Measurements from ENCODE around the gene ALDOC. TPM values are rescaled to one million over a fixed set of nuclear protein-coding genes. Genes with fewer than 3 reads are reported as not detected.

The ALDOC gene
- polyA plus RNA-seq, 2 of the 4 experiments (the other 2 are of a cell fraction): 1.9 to 6.3 TPM

DNA sequence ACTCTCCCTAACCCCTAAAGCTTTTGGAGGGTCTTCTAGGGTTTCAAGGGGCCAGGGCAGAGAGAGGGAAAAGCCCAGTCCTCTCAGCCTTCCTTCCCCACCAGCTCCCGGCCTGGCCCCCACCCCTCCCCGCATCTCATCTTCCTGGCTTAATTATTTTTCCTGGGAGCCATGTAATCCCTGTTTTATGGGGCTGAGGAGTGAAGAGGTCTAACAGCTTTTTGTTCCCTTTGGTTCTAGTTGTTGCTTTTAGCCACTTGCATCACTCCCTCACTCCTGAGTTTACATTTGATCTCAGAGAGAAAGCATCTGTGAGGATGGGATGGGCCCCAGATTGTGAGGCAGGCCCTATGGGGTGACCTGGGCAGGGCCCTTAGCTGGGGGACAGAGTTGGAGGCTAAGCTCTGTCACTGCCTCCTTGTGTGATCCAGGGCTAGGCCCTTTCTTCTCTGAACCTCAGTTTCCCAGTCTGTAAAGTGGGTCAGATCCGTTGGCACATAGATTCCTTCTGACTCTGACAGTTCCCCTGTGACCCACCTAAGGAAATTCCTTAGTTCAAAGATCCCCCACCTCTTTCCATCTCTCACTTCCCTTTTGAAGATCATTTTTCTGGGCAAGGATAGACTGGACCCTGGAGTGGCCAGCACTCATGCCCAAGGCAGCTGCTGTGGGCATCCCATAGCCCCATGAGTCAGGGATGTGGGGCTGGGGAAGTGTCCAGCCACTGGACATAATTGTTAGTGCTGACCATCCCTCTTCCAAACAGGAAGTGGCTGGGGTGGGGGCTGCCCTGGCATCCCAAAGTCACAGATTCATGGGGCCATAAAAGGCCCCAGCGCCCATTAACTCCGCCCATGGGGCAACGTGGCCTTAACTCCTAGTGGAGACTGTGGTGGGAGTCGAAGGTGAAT lies 44.4 kb downstream of the ALDOC start:
- Histone ChIP-seq H3K4me2 (no peak overlapping the region), H3K4me3 (no peak overlapping the region), H3K27ac (no peak overlapping the region), H3K4me1 (peaks cover 16% of the 10 kb centered on the region), H3K9me3 (no peaks in the 10 kb centered on the region)
- FAIRE-seq: no peak
- 69% methylated on average over 7 of the region's 7 CpGs for WGBS (ENCODE audit: missing lambda C conversion rate)
- POLR2A ChIA-PET: no interaction called here
- no peak for DNase-seq (ENCODE audit: low read depth in 1 of 2, low spot score in 1 of 2)
- no peak for ATAC-seq
- CTCF ChIA-PET: interaction anchor here (0.6 to 15.1 kb wide), 8 partner anchors 8 to 161 kb away, joined by 3 to 317 read pairs (median 4); partner anchors contain the start of genes FOXN1, SARM1 and UNC119
- TF ChIP-seq POLR2A (IDR thresholded peaks at IDR 0.05; ENCODE audit: low read length): no peak
- TF ChIP-seq CHD4 (IDR thresholded peaks at IDR 0.05; ENCODE audit: borderline replicate concordance): no peak

DNA sequence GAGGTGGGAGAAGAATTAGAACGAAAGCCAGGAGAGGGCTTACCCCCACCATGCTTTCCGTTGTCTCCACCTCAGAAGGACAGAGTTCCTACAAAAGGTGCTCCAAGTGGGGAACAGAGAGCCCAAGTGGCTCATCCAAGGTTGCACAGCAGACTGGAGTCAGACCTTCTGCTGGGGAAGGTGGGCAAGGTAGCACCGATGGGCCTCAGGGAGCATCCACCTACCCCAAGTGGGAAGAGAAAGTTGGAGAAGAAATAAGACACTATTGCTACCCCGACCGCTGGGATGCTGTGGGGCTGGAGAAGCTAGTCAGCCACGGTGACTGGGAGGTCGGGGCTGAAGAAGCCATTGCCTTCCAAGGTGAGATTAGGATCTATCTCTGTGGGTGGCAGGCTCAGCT lies 45.8 kb downstream of the ALDOC start:
- TF ChIP-seq GATA3 (IDR thresholded peaks at IDR 0.05; ENCODE audit: borderline replicate concordance): no peak
- peak; percentile 51 for TF ChIP-seq ZFP36 (IDR thresholded peaks at IDR 0.05; ENCODE audit: borderline replicate concordance, partially characterized antibody)
- WGBS (ENCODE audit: missing lambda C conversion rate): 61% methylated on average over 7 of the region's 7 CpGs
- POLR2A ChIA-PET: no interaction called here
- Histone ChIP-seq H3K4me2 (no peak overlapping the region), H3K4me3 (no peak overlapping the region), H3K9me3 (no peaks in the 10 kb centered on the region), H3K27ac (no peak overlapping the region), H3K4me1 (peaks cover 21% of the 10 kb centered on the region)
- CTCF ChIA-PET: interaction anchor here (1.2 to 15.1 kb wide), 5 partner anchors 10 to 32 kb away, joined by 3 to 317 read pairs (median 4); partner anchors contain the start of genes FOXN1 and UNC119
- ATAC-seq (no peak), FAIRE-seq (no peak), DNase-seq (ENCODE audit: low read depth in 1 of 2, low spot score in 1 of 2) (no peak)

GRCh38 chr17:28530250-28530649 lies 46.4 kb downstream of the ALDOC start:
- WGBS (ENCODE audit: missing lambda C conversion rate): 83% methylated on average over 4 of the region's 4 CpGs
- Histone ChIP-seq H3K9me3 (no peaks in the 10 kb centered on the region), H3K27ac (no peak overlapping the region), H3K4me2 (no peak overlapping the region), H3K4me3 (no peak overlapping the region), H3K4me1 (peaks cover 23% of the 10 kb centered on the region)
- FAIRE-seq (no peak), ATAC-seq (no peak), DNase-seq (ENCODE audit: low read depth in 1 of 2, low spot score in 1 of 2) (no peak)
- ChIA-PET POLR2A (no interaction called here), CTCF (interaction anchor here (1.4 to 15.1 kb wide), 3 partner anchors 10 to 27 kb away, joined by 4 to 143 read pairs (median 17); no protein-coding TSS in a partner anchor)
- TF ChIP-seq ZFP36 (IDR thresholded peaks at IDR 0.05; ENCODE audit: borderline replicate concordance, partially characterized antibody) (peak; percentile 60), NPAS2 (CRISPR knock-in tag; IDR thresholded peaks at IDR 0.05; ENCODE audit: borderline replicate concordance) (no peak)

GRCh38 chr17:28529013-28529400 lies 47.7 kb downstream of the ALDOC start:
- FAIRE-seq: no peak
- H3K4me3 ChIP-seq: no peak overlapping the region
- TF ChIP-seq NPAS2 (CRISPR knock-in tag; IDR thresholded peaks at IDR 0.05; ENCODE audit: borderline replicate concordance) (no peak), NR3C1 (IDR thresholded peaks at IDR 0.05) (no peak), CBX8 (IDR thresholded peaks at IDR 0.05) (no peak)
- CTCF ChIA-PET: interaction anchor here (0.7 to 15.1 kb wide), 8 partner anchors 8 to 112 kb away, joined by 3 to 143 read pairs (median 6); no protein-coding TSS in a partner anchor
- POLR2A ChIA-PET: no interaction called here
- peaks cover 31% of the 10 kb centered on the region for H3K4me1 ChIP-seq
- no peak for DNase-seq (ENCODE audit: low read depth in 1 of 2, low spot score in 1 of 2)
- no peak overlapping the region for H3K27ac ChIP-seq
- H3K9me3 ChIP-seq: no peaks in the 10 kb centered on the region
- WGBS (ENCODE audit: missing lambda C conversion rate): 78% methylated on average over 3 of the region's 3 CpGs
- H3K4me2 ChIP-seq: no peak overlapping the region
- ATAC-seq: no peak

DNA sequence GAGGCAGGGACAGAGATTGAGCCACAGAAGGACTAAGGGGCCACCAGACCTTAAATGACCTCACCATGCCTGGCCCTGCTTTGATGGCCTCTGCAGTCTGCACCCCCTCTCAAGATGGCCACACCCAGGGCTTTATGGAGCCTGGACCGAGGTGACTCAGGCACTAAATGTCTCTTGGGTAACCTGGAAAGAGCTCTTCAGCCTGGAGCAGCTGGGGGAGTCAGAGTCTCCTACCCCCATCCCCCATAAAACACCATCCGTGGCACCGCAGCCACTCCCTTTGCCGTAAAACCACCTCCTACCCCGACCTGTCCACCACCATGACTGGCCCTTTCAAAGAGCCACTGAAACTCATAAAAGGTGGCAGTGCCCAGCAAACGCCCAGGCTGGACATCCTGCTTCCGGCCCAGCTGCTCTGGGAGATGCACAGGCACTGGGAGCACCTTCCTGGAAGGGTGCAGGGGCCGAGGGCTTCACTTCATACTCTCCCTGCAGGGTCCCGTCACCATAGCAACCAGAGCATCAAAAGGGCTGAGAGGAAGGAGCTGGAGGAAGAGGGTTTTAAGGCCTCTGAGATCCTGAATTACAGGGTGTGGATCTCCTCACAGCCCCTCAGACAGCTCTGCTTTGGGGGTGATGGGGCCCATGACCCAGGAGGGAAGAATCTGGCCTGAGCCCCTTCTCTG lies 48.2 kb downstream of the ALDOC start:
- H3K4me1 ChIP-seq: peaks cover 31% of the 10 kb centered on the region
- H3K4me3 ChIP-seq: no peak overlapping the region
- ATAC-seq (peak in 1 of 2 experiments; percentile 31; a peak in 2 of 6 replicates), FAIRE-seq (no peak), DNase-seq (ENCODE audit: low read depth in 1 of 2, low spot score in 1 of 2) (no peak)
- ChIA-PET CTCF (interaction anchor here (0.6 to 15.1 kb wide), 7 partner anchors 9 to 112 kb away, joined by 3 to 143 read pairs (median 7); no protein-coding TSS in a partner anchor), POLR2A (no interaction called here)
- H3K4me2 ChIP-seq: no peak overlapping the region
- H3K9me3 ChIP-seq: no peaks in the 10 kb centered on the region
- peak overlapping the region in 1 of 2 experiments; percentile 7; a peak in 3 of 6 replicates for H3K27ac ChIP-seq
- WGBS (ENCODE audit: missing lambda C conversion rate): 54% methylated on average over 9 of the region's 9 CpGs
- TF ChIP-seq BHLHE40 (IDR thresholded peaks at IDR 0.05; ENCODE audit: low read depth, low read length) (no peak), HDAC2 (IDR thresholded peaks at IDR 0.05) (no peak), MAZ (IDR thresholded peaks at IDR 0.05; ENCODE audit: borderline replicate concordance, low read depth, low read length) (no peak), RAD21 (conservative IDR thresholded peaks at IDR 0.05 in 1 of 2, IDR thresholded peaks at IDR 0.05 in 1 of 2) (no peak), ZFP36 (IDR thresholded peaks at IDR 0.05; ENCODE audit: borderline replicate concordance, partially characterized antibody) (no peak), GATA3 (IDR thresholded peaks at IDR 0.05; ENCODE audit: borderline replicate concordance) (no peak), RNF2 (IDR thresholded peaks at IDR 0.05; ENCODE audit: borderline replicate concordance, low read depth) (no peak), MYC (IDR thresholded peaks at IDR 0.05; ENCODE audit: borderline replicate concordance, low read length) (no peak), CBX2 (IDR thresholded peaks at IDR 0.05; ENCODE audit: borderline replicate concordance, low read depth) (no peak), CBX8 (IDR thresholded peaks at IDR 0.05) (no peak), BCL3 (IDR thresholded peaks at IDR 0.05) (no peak), CTCF (IDR thresholded peaks at IDR 0.05) (no peak), RARB (CRISPR knock-in tag; IDR thresholded peaks at IDR 0.05) (no peak), E2F6 (IDR thresholded peaks at IDR 0.05; ENCODE audit: borderline replicate concordance, low read depth) (no peak), TP53 (CRISPR knock-in tag; IDR thresholded peaks at IDR 0.05) (no peak), NR3C1 (IDR thresholded peaks at IDR 0.05) (no peak), HEYL (CRISPR knock-in tag; IDR thresholded peaks at IDR 0.05) (no peak)
